ENCODE results near the gene ZNF385A.

DNA sequence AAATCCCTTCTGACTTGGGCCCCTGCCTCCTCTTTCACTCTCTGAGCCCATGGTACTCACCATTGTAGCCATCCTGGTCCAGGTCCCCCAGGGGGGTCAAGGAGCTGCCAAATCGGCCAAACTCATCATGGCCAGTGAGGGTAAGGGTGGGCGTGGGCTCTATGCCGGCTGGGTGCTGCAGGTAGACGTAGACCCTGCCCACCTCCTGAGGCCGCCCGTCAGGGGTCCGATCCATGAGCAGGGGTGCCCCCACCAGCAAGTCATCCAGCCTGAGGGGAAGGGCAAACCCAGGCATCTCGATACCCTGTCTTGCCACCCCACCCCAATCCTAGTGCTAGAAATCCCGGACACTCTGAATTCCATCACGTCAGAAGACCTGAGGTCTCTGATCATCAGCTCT, 20.6 kb upstream of the ZNF385A start:
- TF ChIP-seq, protein P1, sequence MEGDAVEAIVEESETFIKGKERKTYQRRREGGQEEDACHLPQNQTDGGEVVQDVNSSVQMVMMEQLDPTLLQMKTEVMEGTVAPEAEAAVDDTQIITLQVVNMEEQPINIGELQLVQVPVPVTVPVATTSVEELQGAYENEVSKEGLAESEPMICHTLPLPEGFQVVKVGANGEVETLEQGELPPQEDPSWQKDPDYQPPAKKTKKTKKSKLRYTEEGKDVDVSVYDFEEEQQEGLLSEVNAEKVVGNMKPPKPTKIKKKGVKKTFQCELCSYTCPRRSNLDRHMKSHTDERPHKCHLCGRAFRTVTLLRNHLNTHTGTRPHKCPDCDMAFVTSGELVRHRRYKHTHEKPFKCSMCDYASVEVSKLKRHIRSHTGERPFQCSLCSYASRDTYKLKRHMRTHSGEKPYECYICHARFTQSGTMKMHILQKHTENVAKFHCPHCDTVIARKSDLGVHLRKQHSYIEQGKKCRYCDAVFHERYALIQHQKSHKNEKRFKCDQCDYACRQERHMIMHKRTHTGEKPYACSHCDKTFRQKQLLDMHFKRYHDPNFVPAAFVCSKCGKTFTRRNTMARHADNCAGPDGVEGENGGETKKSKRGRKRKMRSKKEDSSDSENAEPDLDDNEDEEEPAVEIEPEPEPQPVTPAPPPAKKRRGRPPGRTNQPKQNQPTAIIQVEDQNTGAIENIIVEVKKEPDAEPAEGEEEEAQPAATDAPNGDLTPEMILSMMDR (IDR thresholded peaks at IDR 0.05): no peak
- no peak for TF ChIP-seq POLR2A (IDR thresholded peaks at IDR 0.05)
